Stimulated activated CD4-positive, alpha-beta T cell treated with anti-CD3 and anti-CD28 coated beads, Interleukin-2, amount 100 ng/mL, for 48 hours (primary cell): ENCODE data around the gene STARD8.
"Not testable (repeated sequence)": the region's sequence is repeated elsewhere in the genome, so short reads cannot be mapped to it uniquely, and the experiment has no call there.

ENCODE experiments used
- DNase-seq, 2 donors: peaks; one replicate each; pipeline ENCODE4 v3.0.0-alpha.2; 2020

STARD8 gene

GRCh38 chrX:68719181-68719903 lies 71.9 kb downstream of the STARD8 start:
- no peak for DNase-seq

GRCh38 chrX:68719904-68720614 lies 72.6 kb downstream of the STARD8 start:
- DNase-seq = no peak

DNA sequence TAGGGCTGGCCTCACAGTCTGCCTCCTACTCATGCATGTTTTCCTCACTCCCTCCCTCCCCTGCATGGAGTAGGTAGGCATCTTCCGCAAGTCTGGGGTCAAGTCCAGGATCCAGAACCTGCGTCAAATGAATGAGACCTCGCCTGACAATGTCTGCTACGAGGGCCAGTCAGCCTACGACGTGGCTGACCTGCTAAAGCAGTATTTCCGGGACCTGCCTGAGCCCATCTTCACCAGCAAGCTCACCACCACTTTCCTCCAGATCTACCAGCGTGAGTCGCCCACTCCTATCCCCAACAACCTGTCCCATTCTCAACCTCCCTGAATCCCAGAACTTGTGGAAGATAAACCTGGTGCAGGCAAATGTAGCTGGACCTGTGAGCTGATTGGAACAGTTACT lies 73.4 kb downstream of the STARD8 start:
- no peak for DNase-seq

DNA sequence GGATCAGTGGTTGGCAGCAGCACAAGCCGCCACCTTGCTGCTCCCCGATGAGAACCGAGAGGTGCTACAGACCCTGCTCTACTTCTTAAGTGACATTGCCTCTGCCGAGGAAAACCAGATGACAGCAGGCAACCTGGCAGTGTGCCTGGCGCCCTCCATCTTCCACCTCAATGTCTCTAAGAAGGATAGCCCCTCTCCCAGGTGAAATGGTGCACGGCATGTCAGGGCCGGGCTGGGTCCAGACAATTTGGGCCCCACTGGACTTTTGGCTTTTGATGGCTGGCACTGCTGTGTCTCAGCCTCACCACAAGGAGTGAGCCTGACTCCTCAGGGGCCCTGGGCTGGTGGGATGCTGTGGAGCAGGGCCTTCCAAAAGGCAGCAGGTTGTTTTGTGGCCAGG lies 74.1 kb downstream of the STARD8 start:
- DNase-seq = no peak

GRCh38 chrX:68721991-68722860 lies 74.8 kb downstream of the STARD8 start:
- DNase-seq = no peak

GRCh38 chrX:68723491-68724155 lies 76.2 kb downstream of the STARD8 start:
- no peak for DNase-seq

DNA sequence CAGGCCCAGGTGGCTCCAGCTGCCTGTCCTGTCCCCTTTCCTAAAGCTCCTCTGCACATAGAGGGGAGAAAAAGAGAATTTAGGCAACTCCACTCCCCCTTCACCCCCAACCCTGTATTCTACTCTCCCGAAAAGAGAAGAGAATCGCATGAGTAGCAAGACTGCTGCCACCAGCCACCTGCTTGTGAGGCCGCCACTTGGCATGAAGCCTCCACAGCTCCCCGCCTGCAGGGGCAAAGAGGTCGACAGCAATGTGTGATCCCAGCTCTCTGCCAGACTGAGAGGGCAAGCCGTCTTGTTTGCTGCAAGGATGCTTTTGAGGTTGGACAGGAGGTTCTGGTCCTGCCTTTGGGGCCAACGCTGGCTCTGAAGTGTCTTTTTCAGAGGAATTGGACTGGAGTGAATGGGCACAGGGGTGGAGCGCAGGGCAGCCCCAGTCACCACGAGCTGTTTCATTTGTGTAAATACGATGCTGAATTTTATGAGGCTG lies 77.1 kb downstream of the STARD8 start:
- no peak for DNase-seq

GRCh38 chrX:68725756-68726365 lies 78.4 kb downstream of the STARD8 start:
- DNase-seq = no peak

GRCh38 chrX:68726366-68726765 lies 78.9 kb downstream of the STARD8 start:
- DNase-seq = no peak

DNA sequence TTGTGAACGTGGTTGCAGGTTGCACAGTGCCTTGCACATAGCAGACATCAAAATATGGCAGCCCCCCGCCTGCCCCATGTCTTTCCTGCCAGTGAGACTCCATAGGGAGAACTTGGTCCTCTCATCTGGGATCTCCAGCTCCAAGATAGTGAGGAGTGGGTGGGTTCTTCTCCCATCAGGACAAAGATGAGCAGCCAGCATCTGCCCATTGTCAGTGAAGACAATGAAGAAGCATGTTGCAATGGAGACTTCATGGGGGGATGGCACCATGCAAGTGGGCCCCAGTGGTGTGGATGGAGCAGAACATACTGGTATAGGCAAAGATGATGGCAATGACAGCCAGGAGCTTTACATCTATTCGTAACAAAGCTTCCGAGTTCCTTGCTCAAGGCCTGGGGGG lies 80.2 kb downstream of the STARD8 start:
- DNase-seq = no peak

DNA sequence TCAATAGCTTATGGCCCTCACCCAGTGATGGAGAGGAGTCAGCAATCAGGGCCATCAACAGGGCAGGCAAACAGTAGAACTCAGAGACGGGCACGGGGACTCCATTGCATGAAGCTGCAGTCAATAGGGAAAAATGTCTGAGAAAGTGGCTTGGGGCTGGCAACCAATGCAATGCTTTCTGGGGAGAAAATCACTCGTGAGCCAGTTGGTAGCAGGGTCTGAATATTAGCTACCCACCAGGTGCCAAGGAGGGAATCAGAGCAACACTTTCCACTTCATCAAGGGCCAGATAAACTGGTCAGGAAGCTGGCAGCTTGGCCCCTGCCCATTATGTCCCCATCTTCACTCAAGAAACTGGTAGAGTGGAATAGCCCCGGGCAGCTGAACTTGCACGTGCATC lies 80.7 kb downstream of the STARD8 start:
- no peak for DNase-seq

- no peak for DNase-seq
Measured at GRCh38 chrX:68731254-68731653, 83.8 kb downstream of the STARD8 start.

- peak; percentile 60 to 81 for DNase-seq
Measured at GRCh38 chrX:68732906-68733493, 85.5 kb downstream of the STARD8 start.

DNA sequence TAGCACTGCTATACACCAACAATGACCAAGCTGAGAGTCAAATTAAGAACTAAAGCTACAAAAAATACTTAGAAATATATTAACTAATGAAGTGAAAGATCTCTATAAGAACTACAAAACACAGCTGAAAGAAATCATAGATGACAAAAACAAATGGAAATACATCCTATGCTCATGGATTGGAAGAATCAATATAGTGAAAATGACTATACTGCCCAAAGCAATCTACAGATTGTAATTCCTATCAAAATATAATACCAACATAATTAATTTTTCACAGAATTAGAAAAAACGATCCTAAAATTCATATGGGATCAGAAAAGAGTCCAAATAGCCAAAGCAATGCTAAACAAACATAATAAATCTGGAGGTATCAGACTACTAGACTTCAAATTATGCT lies 87.8 kb downstream of the STARD8 start:
- no peak for DNase-seq

GRCh38 chrX:68741864-68742263 lies 94.4 kb downstream of the STARD8 start:
- DNase-seq = not testable (repeated sequence)

- DNase-seq = no peak
Measured at GRCh38 chrX:68743754-68744153, 96.3 kb downstream of the STARD8 start.

DNA sequence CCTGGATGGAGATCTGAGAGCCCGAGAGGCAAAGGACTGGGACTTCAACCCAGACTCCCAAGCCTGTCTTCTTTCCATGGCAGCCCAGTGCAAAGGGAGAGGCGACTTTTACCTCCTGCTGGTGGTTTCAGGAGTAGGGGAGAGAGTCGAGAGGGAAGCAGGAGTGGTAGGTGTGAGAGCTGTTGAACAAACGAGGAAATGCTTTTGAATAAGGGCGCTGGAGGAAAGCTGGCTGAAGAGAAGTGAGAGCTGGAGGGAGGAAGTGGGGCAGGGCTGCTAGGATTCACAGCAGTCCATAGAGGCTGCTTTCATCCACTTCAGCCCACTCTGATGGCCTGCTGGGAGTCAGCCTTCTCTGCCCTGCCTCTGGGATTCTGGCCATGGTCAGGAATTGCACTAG lies 99.5 kb downstream of the STARD8 start:
- DNase-seq = no peak

DNA sequence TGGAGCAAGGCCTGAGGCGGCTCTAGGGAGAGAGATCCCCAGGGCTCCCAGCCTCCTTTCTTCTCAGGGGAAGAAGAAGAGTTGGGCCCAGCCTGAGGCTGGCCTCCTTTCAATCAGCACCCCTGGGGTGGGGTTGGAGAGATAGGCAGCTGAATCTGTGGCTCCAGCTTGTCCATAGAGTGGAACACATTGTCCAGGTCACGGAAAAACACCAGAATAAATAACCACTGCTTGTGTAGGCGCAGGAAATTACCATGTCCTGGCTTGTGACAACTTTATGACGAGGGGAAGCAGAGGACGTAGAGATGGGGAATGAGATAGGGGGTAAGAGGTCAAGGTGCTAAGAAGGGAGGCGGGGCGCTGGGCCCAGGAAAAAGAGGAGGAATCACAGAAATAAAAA lies 100.6 kb downstream of the STARD8 start:
- DNase-seq = no peak

DNA sequence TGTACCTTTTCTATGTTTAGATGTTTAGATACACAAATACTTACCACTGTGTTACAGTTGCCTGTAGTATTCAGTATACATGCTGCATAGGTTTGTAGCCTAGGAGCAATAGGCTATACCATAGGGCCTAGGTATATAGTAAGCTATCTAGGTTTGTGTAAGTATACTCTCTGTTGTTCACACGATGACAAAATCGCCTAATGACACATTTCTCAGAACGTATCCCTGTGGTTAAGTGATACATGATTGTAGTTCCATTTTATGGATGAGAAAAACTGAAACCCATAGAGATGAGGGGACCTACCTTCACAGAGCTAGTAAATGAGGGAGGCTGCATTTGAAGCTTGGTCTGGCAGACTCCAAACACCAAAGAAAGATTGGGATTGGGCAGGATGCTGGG lies 102.0 kb downstream of the STARD8 start:
- DNase-seq = no peak

- no peak for DNase-seq
Measured at GRCh38 chrX:68750316-68750715, 102.8 kb downstream of the STARD8 start.

DNA sequence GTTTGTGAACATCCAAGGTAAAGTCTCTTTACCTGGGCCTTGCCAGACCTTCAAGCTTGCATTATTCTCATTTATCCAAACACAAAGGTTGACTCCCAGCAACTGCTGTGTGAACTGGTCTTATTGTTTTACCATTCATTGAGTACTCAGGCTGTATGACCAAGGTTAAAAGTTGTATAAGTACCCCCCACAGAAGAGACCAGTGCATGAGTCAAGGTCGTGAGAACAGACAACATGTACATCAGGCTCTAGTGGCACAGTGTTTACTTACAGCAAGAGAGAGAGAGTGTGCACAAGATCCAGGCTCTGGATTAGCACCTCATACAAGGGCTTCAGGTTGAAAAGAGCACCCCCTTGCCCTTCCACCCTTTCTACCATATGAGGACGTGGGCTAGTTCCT lies 103.9 kb downstream of the STARD8 start:
- DNase-seq = no peak

DNA sequence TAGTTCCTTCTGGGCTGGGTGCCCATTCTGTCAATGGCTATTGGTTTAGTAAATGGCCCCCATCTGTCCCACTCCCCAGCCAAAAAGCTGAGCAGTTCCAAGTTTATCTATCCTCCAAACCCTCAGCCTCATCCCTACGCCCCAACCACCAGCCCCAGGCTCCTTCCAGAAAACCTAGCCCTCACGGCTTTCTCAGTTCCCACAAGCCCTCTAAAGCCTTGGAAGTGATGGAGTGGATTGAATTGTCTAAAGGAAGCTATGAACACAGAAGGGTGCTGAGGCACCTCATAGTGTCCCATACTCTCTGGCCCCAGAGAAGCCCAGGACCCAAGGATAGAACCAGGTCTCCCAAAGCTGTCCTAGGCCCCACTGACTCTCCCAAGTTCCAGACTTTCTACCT lies 105.8 kb downstream of the STARD8 start:
- no peak for DNase-seq
